ENCODE measurements around the gene LYG1.
"Not testable (repeated sequence)": the region's sequence is repeated elsewhere in the genome, so short reads cannot be mapped to it uniquely, and the experiment has no call there.

LYG1 gene

DNA sequence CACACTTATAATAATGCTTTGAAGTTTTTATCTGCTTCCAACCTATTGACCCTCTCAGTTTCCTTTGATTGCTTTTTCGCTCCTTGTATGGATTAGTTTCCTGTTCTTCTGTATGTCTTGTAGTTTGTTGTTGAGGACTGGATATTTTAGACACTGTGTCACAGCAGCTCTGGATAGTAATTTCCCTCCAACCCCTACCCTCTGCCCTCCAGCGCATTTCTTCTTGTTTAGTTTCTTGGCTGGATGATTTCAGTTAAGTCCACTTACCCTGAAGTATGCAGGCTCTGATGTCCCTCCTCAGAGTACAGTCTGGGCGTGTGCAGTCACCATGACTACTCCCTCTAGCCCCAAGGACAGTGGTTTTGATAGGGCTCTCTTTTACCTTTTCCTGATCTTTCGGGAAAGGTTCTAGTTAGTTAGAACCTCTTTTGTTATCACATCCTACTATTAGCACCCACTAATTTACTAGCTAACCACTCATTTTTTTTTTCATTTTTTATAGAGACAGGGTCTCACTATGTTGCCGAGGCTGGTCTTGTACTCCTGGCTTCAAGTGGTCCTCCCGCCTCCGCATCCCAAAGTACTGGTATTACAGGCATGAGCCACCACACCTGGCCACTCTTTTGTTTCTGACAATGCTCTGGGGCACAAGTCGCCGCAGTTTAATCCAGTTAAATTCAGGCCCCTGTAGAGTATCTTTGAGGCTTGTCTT, 16.3 kb upstream of the LYG1 start:
- Histone ChIP-seq H2AFZ (ENCODE audit: low read depth, low read length) (no peak overlapping the region), H3K27me3 (ENCODE audit: insufficient read depth, low read length) (no peaks in the 10 kb centered on the region), H3K36me3 (ENCODE audit: insufficient read depth, low read length) (peaks cover 55% of the 10 kb centered on the region), H3K4me1 (ENCODE audit: insufficient read depth, low read length) (no peaks in the 10 kb centered on the region), H3K4me3 (ENCODE audit: low read length) (no peak overlapping the region), H3K9me3 (ENCODE audit: low read length) (no peaks in the 10 kb centered on the region)

DNA sequence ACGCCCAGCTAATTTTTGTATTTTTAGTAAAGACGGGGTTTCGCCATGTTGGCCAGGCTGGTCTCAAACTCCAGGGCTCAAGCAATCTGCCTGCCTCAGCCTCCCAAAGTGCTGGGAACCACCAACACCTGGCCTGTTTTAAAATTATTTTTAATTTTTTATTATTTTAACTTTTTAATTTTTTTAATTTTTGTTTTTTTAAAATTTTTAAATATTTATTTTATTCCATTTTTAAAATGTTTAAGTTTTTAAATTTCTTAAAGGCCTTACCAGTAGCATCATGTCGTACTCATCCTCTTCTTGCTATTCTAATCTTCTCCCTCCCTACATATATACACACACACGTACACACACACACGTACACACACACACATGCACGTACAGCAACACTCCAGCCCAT, 1.4 kb downstream of the LYG1 start:
- Histone ChIP-seq H3K27me3 (ENCODE audit: insufficient read depth, low read length) (no peaks in the 10 kb centered on the region), H2AFZ (ENCODE audit: low read depth, low read length) (no peak overlapping the region), H3K4me1 (ENCODE audit: insufficient read depth, low read length) (no peaks in the 10 kb centered on the region), H3K36me3 (ENCODE audit: insufficient read depth, low read length) (peaks cover 9% of the 10 kb centered on the region), H3K4me3 (ENCODE audit: low read length) (no peak overlapping the region), H3K9me3 (ENCODE audit: low read length) (peaks cover 2% of the 10 kb centered on the region)

GRCh38 chr2:99297994-99298393, 3.0 kb downstream of the LYG1 start:
- Histone ChIP-seq H3K9me3 (ENCODE audit: low read length) (peaks cover 2% of the 10 kb centered on the region), H3K4me1 (ENCODE audit: insufficient read depth, low read length) (no peaks in the 10 kb centered on the region), H3K36me3 (ENCODE audit: insufficient read depth, low read length) (peaks cover 7% of the 10 kb centered on the region), H3K4me3 (ENCODE audit: low read length) (no peak overlapping the region), H2AFZ (ENCODE audit: low read depth, low read length) (no peak overlapping the region), H3K27me3 (ENCODE audit: insufficient read depth, low read length) (no peaks in the 10 kb centered on the region)

GRCh38 chr2:99285526-99285925, 15.5 kb downstream of the LYG1 start:
- Histone ChIP-seq H3K27me3 (ENCODE audit: insufficient read depth, low read length) (no peaks in the 10 kb centered on the region), H3K4me3 (ENCODE audit: low read length) (no peak overlapping the region), H3K36me3 (ENCODE audit: insufficient read depth, low read length) (peaks cover 4% of the 10 kb centered on the region), H3K4me1 (ENCODE audit: insufficient read depth, low read length) (peaks cover 6% of the 10 kb centered on the region), H3K9me3 (ENCODE audit: low read length) (no peaks in the 10 kb centered on the region), H2AFZ (ENCODE audit: low read depth, low read length) (no peak overlapping the region)

DNA sequence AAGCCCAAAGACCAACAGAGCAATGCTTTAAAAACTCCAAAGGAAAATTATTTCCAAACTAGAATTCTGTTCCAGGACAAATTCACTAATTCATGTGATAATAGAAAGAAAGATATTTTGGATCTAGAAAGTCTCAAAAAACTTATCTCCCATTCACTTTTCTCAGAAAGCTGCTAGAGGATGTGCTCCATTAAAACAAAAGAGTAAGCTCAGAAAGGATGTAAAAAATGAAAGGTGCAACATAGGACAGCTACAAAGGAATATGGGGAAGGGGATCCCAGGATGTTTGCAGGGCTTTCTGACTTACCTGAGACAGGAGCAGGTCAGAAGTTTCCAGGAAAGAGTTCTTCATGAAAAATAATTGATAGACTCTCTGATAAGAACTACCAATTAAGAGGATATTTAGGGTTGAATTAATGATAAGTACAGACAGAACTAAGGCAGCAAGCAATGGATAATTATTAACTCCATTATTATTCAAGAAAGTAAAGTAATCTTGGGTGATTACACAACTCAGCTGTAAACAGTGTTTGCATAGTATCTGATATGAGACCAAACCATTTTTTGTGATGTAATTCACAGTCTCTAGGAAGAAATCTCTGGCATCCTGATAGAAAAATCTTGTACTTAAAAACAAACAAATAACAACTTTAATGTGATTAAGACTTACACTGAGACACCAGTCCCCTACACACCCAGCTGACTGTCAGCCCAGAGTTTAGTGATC, 20.9 kb downstream of the LYG1 start:
- Histone ChIP-seq H3K9me3 (ENCODE audit: low read length) (peaks cover 3% of the 10 kb centered on the region), H3K36me3 (ENCODE audit: insufficient read depth, low read length) (peaks cover 2% of the 10 kb centered on the region), H3K27me3 (ENCODE audit: insufficient read depth, low read length) (no peaks in the 10 kb centered on the region), H3K4me3 (ENCODE audit: low read length) (no peak overlapping the region), H3K4me1 (ENCODE audit: insufficient read depth, low read length) (peaks cover 6% of the 10 kb centered on the region), H2AFZ (ENCODE audit: low read depth, low read length) (no peak overlapping the region)

DNA sequence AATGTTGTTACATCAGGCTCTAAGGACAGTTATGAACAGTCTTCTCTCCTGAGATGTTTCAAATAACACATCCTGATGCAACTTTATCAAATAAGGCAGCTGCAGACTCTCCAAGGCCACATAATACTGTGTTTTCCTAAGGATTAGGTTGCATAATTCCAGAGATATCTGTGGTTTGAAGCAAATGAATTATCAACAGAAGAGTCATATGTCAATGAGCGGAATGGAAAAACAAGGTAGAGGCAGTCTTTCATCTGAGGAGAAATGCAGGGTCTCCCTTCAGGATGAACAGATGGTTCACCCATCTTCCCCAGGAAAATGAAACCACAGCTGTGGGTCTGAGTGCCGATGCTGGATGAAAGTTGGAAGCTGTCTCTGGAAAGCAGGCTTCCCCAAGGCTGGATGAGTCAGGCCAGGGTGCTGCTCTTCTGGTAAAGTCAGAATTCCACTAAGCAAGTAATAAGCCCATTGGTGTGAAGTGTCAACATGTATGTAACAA, 22.2 kb downstream of the LYG1 start:
- peaks cover 3% of the 10 kb centered on the region for H3K9me3 ChIP-seq (ENCODE audit: low read length)
- no peaks in the 10 kb centered on the region for H3K27me3 ChIP-seq (ENCODE audit: insufficient read depth, low read length)
- peaks cover 6% of the 10 kb centered on the region for H3K4me1 ChIP-seq (ENCODE audit: insufficient read depth, low read length)
- no peak overlapping the region for H3K4me3 ChIP-seq (ENCODE audit: low read length)
- H3K36me3 ChIP-seq (ENCODE audit: insufficient read depth, low read length) = peaks cover 2% of the 10 kb centered on the region
- H2AFZ ChIP-seq (ENCODE audit: low read depth, low read length) = no peak overlapping the region

- not testable (repeated sequence) for H3K27me3 ChIP-seq (ENCODE audit: insufficient read depth, low read length); H3K4me3 ChIP-seq (ENCODE audit: low read length); H3K9me3 ChIP-seq (ENCODE audit: low read length); H3K4me1 ChIP-seq (ENCODE audit: insufficient read depth, low read length); H2AFZ ChIP-seq (ENCODE audit: low read depth, low read length); H3K36me3 ChIP-seq (ENCODE audit: insufficient read depth, low read length)
Observed at GRCh38 chr2:99278195-99278765, 22.7 kb downstream of the LYG1 start.

GRCh38 chr2:99275882-99276281, 25.1 kb downstream of the LYG1 start:
- peaks cover 3% of the 10 kb centered on the region for H3K9me3 ChIP-seq (ENCODE audit: low read length)

DNA sequence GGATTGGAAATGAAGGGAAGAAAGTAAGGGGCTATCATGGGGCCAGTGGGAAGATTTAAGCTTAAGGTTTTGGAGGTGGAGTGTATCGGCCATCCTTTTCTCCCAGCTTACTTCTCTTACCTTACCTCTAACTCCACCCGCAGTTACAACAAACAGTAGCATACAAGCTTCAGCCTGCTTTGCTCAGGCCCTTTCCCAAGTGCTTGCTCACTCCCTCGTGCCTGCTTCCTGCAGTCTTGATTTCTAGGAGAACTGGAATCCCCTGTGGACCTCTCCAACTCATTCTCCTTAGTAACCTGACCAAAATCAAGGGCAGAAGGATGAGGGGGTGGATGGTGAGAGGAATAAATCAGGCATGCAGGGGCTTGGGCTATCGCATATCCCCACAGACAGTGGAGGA, 39.8 kb downstream of the LYG1 start:
- Histone ChIP-seq H3K36me3 (ENCODE audit: insufficient read depth, low read length) (no peaks in the 10 kb centered on the region), H3K27me3 (ENCODE audit: insufficient read depth, low read length) (no peaks in the 10 kb centered on the region), H3K4me1 (ENCODE audit: insufficient read depth, low read length) (no peaks in the 10 kb centered on the region), H3K4me3 (ENCODE audit: low read length) (no peak overlapping the region), H3K9me3 (ENCODE audit: low read length) (no peaks in the 10 kb centered on the region), H2AFZ (ENCODE audit: low read depth, low read length) (no peak overlapping the region)

More at GRCh38 chr2:99275882-99276281, 25.1 kb downstream of the LYG1 start:
- Histone ChIP-seq H2AFZ (ENCODE audit: low read depth, low read length) (no peak overlapping the region), H3K4me3 (ENCODE audit: low read length) (no peak overlapping the region), H3K36me3 (ENCODE audit: insufficient read depth, low read length) (no peaks in the 10 kb centered on the region), H3K4me1 (ENCODE audit: insufficient read depth, low read length) (no peaks in the 10 kb centered on the region), H3K27me3 (ENCODE audit: insufficient read depth, low read length) (no peaks in the 10 kb centered on the region)

DNA sequence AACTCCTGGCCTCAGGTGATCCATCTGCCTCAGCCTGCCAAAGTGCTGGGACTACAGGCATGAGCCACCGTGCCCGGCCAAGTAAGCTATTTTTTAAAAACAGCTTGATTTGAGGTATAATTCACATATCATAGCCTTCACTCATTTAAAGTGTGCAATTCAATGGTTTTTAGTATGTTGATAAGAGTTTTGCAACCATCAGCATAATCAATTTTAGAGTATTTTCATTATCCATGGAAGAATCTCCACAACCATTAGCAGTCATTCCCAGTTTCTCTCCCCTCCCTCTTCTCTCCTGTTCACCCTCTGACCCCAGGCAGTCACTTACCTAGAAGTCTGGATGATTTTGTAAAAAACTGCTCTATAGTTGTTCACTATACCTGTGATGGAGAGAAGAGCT, 40.8 kb downstream of the LYG1 start:
- H3K27me3 ChIP-seq (ENCODE audit: insufficient read depth, low read length) = no peaks in the 10 kb centered on the region
- H3K4me1 ChIP-seq (ENCODE audit: insufficient read depth, low read length) = no peaks in the 10 kb centered on the region
- H3K9me3 ChIP-seq (ENCODE audit: low read length) = no peaks in the 10 kb centered on the region
- no peak overlapping the region for H3K4me3 ChIP-seq (ENCODE audit: low read length)
- no peak overlapping the region for H2AFZ ChIP-seq (ENCODE audit: low read depth, low read length)
- no peaks in the 10 kb centered on the region for H3K36me3 ChIP-seq (ENCODE audit: insufficient read depth, low read length)

- Histone ChIP-seq H3K9me3 (ENCODE audit: low read length) (no peaks in the 10 kb centered on the region), H3K36me3 (ENCODE audit: insufficient read depth, low read length) (no peaks in the 10 kb centered on the region), H2AFZ (ENCODE audit: low read depth, low read length) (no peak overlapping the region), H3K4me3 (ENCODE audit: low read length) (no peak overlapping the region), H3K27me3 (ENCODE audit: insufficient read depth, low read length) (no peaks in the 10 kb centered on the region), H3K4me1 (ENCODE audit: insufficient read depth, low read length) (no peaks in the 10 kb centered on the region)
Observed at GRCh38 chr2:99259465-99259864, 41.5 kb downstream of the LYG1 start.

DNA sequence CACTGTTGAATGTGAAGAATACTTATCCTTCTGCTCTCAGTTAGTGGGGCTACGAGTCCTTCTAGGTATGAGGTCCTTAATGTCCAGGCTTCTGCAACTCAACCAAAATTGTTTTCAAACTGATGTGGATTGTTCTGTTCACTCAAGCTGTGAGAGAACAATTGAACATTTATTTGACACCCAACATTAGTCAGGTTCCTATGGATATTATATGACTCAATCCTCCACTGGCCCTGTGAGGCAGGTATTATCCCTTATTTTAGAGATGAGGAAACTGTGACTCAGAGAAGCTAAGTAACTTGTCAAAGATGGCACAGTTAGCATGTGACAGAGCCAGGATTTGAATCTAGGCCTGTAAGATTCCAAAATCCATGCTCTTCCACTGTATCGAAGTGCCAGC, 44.3 kb downstream of the LYG1 start:
- H3K9me3 ChIP-seq (ENCODE audit: low read length) = no peaks in the 10 kb centered on the region
- no peaks in the 10 kb centered on the region for H3K36me3 ChIP-seq (ENCODE audit: insufficient read depth, low read length)
- H3K27me3 ChIP-seq (ENCODE audit: insufficient read depth, low read length) = no peaks in the 10 kb centered on the region
- no peak overlapping the region for H2AFZ ChIP-seq (ENCODE audit: low read depth, low read length)
- H3K4me1 ChIP-seq (ENCODE audit: insufficient read depth, low read length) = no peaks in the 10 kb centered on the region
- no peak overlapping the region for H3K4me3 ChIP-seq (ENCODE audit: low read length)

DNA sequence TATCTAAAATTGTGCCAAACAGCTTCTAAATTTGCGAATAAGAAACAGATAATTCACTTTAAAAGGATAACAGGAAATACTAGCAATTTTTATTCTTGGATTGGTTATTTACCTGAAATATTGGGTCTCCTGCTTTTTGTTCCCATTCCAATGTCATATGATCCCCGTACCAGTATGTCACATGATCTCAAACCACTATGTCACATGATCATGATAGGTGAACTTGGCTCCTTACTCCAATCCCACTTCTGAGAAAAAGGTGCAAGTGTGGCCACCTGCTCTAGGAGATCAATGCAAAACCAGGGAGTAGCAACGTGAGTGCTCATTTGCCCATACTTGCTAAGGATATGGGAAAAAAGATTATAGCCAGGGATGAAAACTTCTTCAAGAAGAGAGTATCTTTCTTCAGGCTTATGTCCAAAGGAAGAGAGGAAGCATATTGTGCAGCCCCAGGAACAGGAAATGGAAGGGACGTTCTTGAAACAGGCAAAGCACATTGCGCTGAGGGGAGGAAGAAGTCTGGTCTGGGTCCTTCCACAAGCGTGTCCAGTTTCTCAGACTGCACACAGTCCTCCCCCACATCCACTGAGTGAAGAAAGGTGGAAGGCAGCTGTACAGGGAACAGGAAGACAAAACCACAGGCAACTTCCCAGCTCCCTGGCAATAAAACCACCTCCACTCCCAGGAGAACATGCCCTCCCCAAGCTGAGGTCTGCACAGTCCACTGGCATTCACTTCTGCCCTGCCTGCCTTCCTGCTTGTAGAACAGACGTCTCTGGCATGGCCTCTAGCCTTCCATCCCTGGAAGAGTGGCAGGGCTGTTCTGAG, 45.3 kb downstream of the LYG1 start, which contains the start of gene LYG2:
Gene LYG2, minus strand, starts transcription at position 176 of the 828 bp plus-strand sequence. CDS start 1,406 bp downstream, outside the sequence.
- H2AFZ ChIP-seq (ENCODE audit: low read depth, low read length) = no peak within 1 kb of the TSS
- peaks cover 1% of the 10 kb centered on the region for H3K9me3 ChIP-seq (ENCODE audit: low read length)
- no peaks in the 10 kb centered on the region for H3K27me3 ChIP-seq (ENCODE audit: insufficient read depth, low read length)
- no peaks in the 10 kb centered on the region for H3K4me1 ChIP-seq (ENCODE audit: insufficient read depth, low read length)
- no peaks in the 10 kb centered on the region for H3K36me3 ChIP-seq (ENCODE audit: insufficient read depth, low read length)
- no peak within 1 kb of the TSS for H3K4me3 ChIP-seq (ENCODE audit: low read length)

Data from neuron (in vitro differentiated cells).